ENCODE data around the gene ZNF24. TPM values are rescaled to one million over a fixed set of nuclear protein-coding genes. Genes with fewer than 3 reads are reported as not detected.

ZNF24 gene
- total RNA-seq, 1 experiment from 2014 or later: 54.7 TPM

DNA sequence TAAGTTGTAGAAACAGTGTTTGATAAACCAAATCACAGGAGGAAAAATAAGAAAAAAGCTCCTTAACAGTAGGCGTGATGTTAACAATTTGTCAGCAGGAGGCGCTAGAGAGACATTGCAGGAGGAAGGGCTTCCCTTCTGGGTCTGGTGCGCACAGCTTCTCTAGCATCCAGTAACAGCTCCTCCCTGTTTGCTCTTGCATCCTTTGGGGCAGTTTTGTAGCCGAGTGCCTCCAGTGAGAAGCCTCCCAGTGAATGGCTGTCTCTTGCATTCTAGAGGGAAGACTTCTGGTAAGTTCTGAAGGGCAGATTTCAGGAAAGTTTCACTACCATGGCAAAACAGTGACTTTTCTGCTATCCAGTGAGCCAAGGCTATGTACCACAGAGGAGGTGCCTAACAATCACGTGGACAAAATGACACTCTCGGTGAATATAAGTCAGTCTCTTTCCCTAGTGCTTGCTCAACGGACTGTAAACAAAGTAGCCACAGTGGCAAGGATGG lies 42.4 kb upstream of the ZNF24 start:
- DNase-seq (ENCODE audit: low read depth, low spot score): peak; percentile 69
- Histone ChIP-seq H2AFZ (ENCODE audit: low read depth, low read length, poor library complexity, severe bottlenecking) (peak overlapping the region; percentile 40), H3K4me3 (replicated peaks in 1 of 2; ENCODE audit: low read depth in 1 of 2, low read length in 2 of 2) (no peak overlapping the region), H3K36me3 (ENCODE audit: control insufficient read depth in 1 of 2, insufficient read depth in 2 of 2, low read length in 2 of 2) (no peaks in the 10 kb centered on the region), H3K9me3 (ENCODE audit: control insufficient read depth in 1 of 2, insufficient read depth in 1 of 2, low read depth in 1 of 2, low read length in 2 of 2) (no peaks in the 10 kb centered on the region), H3K4me1 (ENCODE audit: control insufficient read depth in 1 of 2, insufficient read depth in 2 of 2, low read length in 2 of 2) (0 out of 4 replicates have a peak, but pooled peaks cover 0 to 4% of the 10 kb centered on the region in 2 experiments), H3K27me3 (ENCODE audit: insufficient read depth, low read length) (0 out of 2 replicates have a peak, but pooled peaks cover 6% of the 10 kb centered on the region), H4K20me1 (ENCODE audit: insufficient read depth) (no peaks in the 10 kb centered on the region), H3K27ac (ENCODE audit: low read depth, low read length) (no peak overlapping the region), H3K79me2 (ENCODE audit: insufficient read depth, low read length) (no peaks in the 10 kb centered on the region), H3K9me2 (ENCODE audit: insufficient read depth) (no peaks in the 10 kb centered on the region), H3K9ac (ENCODE audit: low read length) (no peak overlapping the region), H3K4me2 (ENCODE audit: low read length) (peak overlapping the region; percentile 24)
- ATAC-seq: peak; percentile 95
- ChIA-PET CTCF (interaction anchor here (0.6 to 1.7 kb wide), 18 partner anchors 8 to 898 kb away, joined by 3 to 11 read pairs (median 4); partner anchors contain the start of gene ZNF396), POLR2A (interaction anchor here (1.0 kb wide), 1 partner anchor 9 kb away, joined by 5 read pairs; no protein-coding TSS in a partner anchor), RAD21 (ENCODE audit: low non-redundant PET in 1 of 2, low total read pairs in 2 of 2, uncharacterized antibody in 2 of 2, unreplicated experiment in 2 of 2) (interaction anchor here in 1 of 2 experiments (0.6 to 0.9 kb wide), 2 partner anchors 390 to 520 kb away, joined by 3 read pairs; no protein-coding TSS in a partner anchor)
- TF ChIP-seq RAD21 (IDR thresholded peaks at IDR 0.05; ENCODE audit: low read depth): peak; percentile 75
- TF ChIP-seq, protein P1, sequence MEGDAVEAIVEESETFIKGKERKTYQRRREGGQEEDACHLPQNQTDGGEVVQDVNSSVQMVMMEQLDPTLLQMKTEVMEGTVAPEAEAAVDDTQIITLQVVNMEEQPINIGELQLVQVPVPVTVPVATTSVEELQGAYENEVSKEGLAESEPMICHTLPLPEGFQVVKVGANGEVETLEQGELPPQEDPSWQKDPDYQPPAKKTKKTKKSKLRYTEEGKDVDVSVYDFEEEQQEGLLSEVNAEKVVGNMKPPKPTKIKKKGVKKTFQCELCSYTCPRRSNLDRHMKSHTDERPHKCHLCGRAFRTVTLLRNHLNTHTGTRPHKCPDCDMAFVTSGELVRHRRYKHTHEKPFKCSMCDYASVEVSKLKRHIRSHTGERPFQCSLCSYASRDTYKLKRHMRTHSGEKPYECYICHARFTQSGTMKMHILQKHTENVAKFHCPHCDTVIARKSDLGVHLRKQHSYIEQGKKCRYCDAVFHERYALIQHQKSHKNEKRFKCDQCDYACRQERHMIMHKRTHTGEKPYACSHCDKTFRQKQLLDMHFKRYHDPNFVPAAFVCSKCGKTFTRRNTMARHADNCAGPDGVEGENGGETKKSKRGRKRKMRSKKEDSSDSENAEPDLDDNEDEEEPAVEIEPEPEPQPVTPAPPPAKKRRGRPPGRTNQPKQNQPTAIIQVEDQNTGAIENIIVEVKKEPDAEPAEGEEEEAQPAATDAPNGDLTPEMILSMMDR (IDR thresholded peaks at IDR 0.05 in 2 of 3, conservative IDR thresholded peaks at IDR 0.05 in 1 of 3; ENCODE audit: borderline replicate concordance in 1 of 3, insufficient read depth in 1 of 3, low read depth in 2 of 3, low read length in 2 of 3): peak; percentile 66 to 87 (median 85)
- TF ChIP-seq ZFX (IDR thresholded peaks at IDR 0.05): no peak
- 0 out of 2 replicates have a peak, but pooled peaks have one; percentile 15 for TF ChIP-seq CBX3 (IDR thresholded peaks at IDR 0.05; ENCODE audit: low read depth)
- no TSS peak for BruUV-seq (replicated peaks)
- intact Hi-C loops (cut with micrococcal nuclease): loop anchor here (5.0 to 10.0 kb wide), 3 partner anchors 382 to 586 kb away; partner anchors contain the start of gene RMP24

DNA sequence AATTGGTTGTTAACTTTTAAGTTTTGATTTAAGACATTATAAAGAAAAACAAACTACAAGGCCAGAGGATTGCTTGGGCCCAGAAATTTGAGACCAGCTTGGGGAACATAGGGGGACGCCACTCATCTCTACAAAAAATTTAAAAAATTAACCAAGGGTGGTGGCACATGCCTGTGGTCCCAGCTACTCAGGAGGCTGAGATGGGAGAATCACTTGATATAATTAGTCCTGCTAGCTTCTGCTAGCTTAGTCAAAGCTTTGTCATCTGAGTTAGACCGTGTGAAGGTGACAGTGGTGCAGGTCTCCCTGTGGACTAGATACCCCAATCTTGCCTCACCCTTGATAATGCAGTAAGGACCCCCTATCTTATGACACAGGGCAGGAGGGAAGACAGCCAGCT lies 38.9 kb upstream of the ZNF24 start:
- H3K27me3 ChIP-seq (ENCODE audit: insufficient read depth, low read length): no peaks in the 10 kb centered on the region
- intact Hi-C loops (cut with micrococcal nuclease): loop anchor here (10.0 kb wide), 1 partner anchor 378 kb away; no protein-coding TSS in a partner anchor
- ATAC-seq (no peak), DNase-seq (ENCODE audit: low read depth, low spot score) (no peak)
- BruUV-seq (replicated peaks): no TSS peak
- ChIA-PET CTCF (no interaction called here), POLR2A (no interaction called here), RAD21 (ENCODE audit: low non-redundant PET in 1 of 2, low total read pairs in 2 of 2, uncharacterized antibody in 2 of 2, unreplicated experiment in 2 of 2) (no interaction called here)
- H3K9me3 ChIP-seq (ENCODE audit: control insufficient read depth in 1 of 2, insufficient read depth in 1 of 2, low read depth in 1 of 2, low read length in 2 of 2): no peaks in the 10 kb centered on the region
- H2AFZ ChIP-seq (ENCODE audit: low read depth, low read length, poor library complexity, severe bottlenecking): no peak overlapping the region
- H4K20me1 ChIP-seq (ENCODE audit: insufficient read depth): no peaks in the 10 kb centered on the region
- no peak overlapping the region for H3K9ac ChIP-seq (ENCODE audit: low read length)
- H3K36me3 ChIP-seq (ENCODE audit: control insufficient read depth in 1 of 2, insufficient read depth in 2 of 2, low read length in 2 of 2): no peaks in the 10 kb centered on the region
- no peak overlapping the region for H3K4me3 ChIP-seq (replicated peaks in 1 of 2; ENCODE audit: low read depth in 1 of 2, low read length in 2 of 2)
- no peaks in the 10 kb centered on the region; the same call in 1 of the 2 replicates for H3K9me2 ChIP-seq (ENCODE audit: insufficient read depth)
- no peak overlapping the region for H3K27ac ChIP-seq (ENCODE audit: low read depth, low read length)
- H3K79me2 ChIP-seq (ENCODE audit: insufficient read depth, low read length): no peaks in the 10 kb centered on the region
- no peak overlapping the region for H3K4me2 ChIP-seq (ENCODE audit: low read length)
- 0 out of 4 replicates have a peak, but pooled peaks cover 0 to 4% of the 10 kb centered on the region in 2 experiments for H3K4me1 ChIP-seq (ENCODE audit: control insufficient read depth in 1 of 2, insufficient read depth in 2 of 2, low read length in 2 of 2)
- TF ChIP-seq SRF (IDR thresholded peaks at IDR 0.05; ENCODE audit: low read depth) (no peak), CBX3 (IDR thresholded peaks at IDR 0.05; ENCODE audit: low read depth) (no peak), ELF1 (IDR thresholded peaks at IDR 0.05; ENCODE audit: borderline replicate concordance, low read depth) (no peak), RAD21 (IDR thresholded peaks at IDR 0.05; ENCODE audit: low read depth) (no peak), POLR2A (IDR thresholded peaks at IDR 0.05; ENCODE audit: borderline replicate concordance, extremely low read depth, insufficient read depth, insufficient read length) (no peak), TCF7L2 (IDR thresholded peaks at IDR 0.05; ENCODE audit: borderline replicate concordance, extremely low read depth, insufficient read depth, insufficient read length) (no peak), EGR1 (IDR thresholded peaks at IDR 0.05; ENCODE audit: low read depth) (no peak), EZH2phosphoT487 (IDR thresholded peaks at IDR 0.05; ENCODE audit: borderline replicate concordance) (no peak), REST (IDR thresholded peaks at IDR 0.05; ENCODE audit: low read depth) (no peak)

All from HCT116 (cell line).